HG03066 (cell line): ENCODE results near the gene GOLGA1.
"Not testable (repeated sequence)": the region's sequence is repeated elsewhere in the genome, so short reads cannot be mapped to it uniquely, and the experiment has no call there.

ENCODE experiments used
- ATAC-seq: cut with Tn5 transposase; IDR thresholded peaks from one replicate; pipeline ENCODE4 v1.9.1; 2021; ENCODE audit warnings: low read depth; ENCODE audit not compliant: unreplicated experiment

Gene GOLGA1

GRCh38 chr9:124940894-124941678, at the start of gene GOLGA1:
GOLGA1 (minus strand) TSS chr9:124941083; CDS start chr9:124938711, 2,372 bp downstream.
- ATAC-seq, result peak; percentile 73

- no peak for ATAC-seq
These were observed 42.8 kb upstream of the GOLGA1 start for GRCh38 chr9:124983698-124984097.

GRCh38 chr9:124980431-124980830, 39.5 kb upstream of the GOLGA1 start:
- ATAC-seq, result no peak

- no peak for ATAC-seq
These were observed 34.2 kb upstream of the GOLGA1 start for GRCh38 chr9:124975131-124975530.

GRCh38 chr9:124973807-124974206, 32.9 kb upstream of the GOLGA1 start:
- no peak for ATAC-seq

- no peak for ATAC-seq
These were observed 31.4 kb upstream of the GOLGA1 start for GRCh38 chr9:124972241-124972770.

- ATAC-seq, result no peak
These were observed 28.5 kb upstream of the GOLGA1 start for GRCh38 chr9:124969401-124969800.

- ATAC-seq, result no peak
These were observed 27.4 kb upstream of the GOLGA1 start for GRCh38 chr9:124968238-124968637.

GRCh38 chr9:124965775-124966568, 25.1 kb upstream of the GOLGA1 start:
- not testable (repeated sequence) for ATAC-seq

- ATAC-seq, result no peak
These were observed 23.7 kb upstream of the GOLGA1 start for GRCh38 chr9:124964604-124965003.

GRCh38 chr9:124964056-124964455, 23.2 kb upstream of the GOLGA1 start:
- ATAC-seq, result no peak

- no peak for ATAC-seq
These were observed 19.5 kb upstream of the GOLGA1 start for GRCh38 chr9:124960409-124960752.

GRCh38 chr9:124959671-124960408, 19.0 kb upstream of the GOLGA1 start:
- ATAC-seq, result not testable (repeated sequence)

GRCh38 chr9:124954255-124954654, 13.4 kb upstream of the GOLGA1 start:
- no peak for ATAC-seq

- ATAC-seq, result no peak
These were observed 9.3 kb upstream of the GOLGA1 start for GRCh38 chr9:124950050-124950718.

- no peak for ATAC-seq
These were observed 8.5 kb upstream of the GOLGA1 start for GRCh38 chr9:124949387-124949786.

GRCh38 chr9:124947727-124948391, 7.0 kb upstream of the GOLGA1 start:
- ATAC-seq, result no peak

GRCh38 chr9:124946167-124946566, 5.3 kb upstream of the GOLGA1 start:
- ATAC-seq, result no peak

GRCh38 chr9:124941679-124942561, 1.0 kb upstream of the GOLGA1 start:
- ATAC-seq, result peak; percentile 22
